ENCODE results near the gene LRRC15.

DNA sequence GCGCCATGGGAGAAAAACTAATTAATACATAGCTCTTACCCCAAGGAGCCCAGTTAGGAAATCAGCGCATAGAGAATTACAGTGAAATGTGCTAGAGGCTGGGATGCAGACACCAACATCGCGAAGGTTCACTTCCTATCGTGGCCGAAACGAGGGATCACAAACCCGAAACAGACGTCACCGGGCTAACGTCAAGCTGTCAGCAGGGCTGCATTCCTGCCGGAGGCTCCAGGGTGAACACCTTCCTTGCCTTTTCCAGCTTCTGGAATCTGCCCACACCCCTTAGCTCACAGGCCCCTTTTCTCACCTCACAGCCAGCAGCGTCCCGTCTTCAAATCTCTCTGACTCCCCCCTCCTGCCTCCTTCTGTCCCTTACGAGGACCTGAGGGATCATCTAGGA lies 16.5 kb upstream of the LRRC15 start:
- TF ChIP-seq POLR2A (IDR thresholded peaks at IDR 0.05; ENCODE audit: low read length) (no peak), GATA1 (IDR thresholded peaks at IDR 0.05; ENCODE audit: low read depth, low read length) (no peak)
